ENCODE measurements around the gene AKAP6.
"Not testable (repeated sequence)": the region's sequence is repeated elsewhere in the genome, so short reads cannot be mapped to it uniquely, and the experiment has no call there.

The AKAP6 gene

DNA sequence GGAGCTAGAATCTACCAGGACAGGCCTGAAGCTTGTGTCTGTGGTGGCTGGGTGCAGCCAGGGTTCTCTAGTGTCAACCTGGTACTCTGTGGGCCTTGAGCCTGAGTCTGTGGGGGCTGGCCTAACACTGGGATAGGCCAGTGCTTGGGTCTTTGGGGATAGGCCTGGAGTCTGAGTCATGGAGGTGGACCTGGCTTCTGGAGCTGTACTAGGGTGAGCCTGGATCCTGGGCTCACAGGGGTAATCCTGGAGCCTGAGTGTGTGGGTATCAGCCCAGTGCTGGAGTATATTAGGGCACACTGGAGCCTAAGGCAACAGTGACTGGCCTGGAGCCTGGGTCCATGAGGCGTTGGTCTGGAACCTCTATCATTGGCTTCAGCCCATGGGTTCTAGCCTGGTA, 427.1 kb downstream of the AKAP6 start:
- no peak for DNase-seq (ENCODE audit: low read depth)

DNA sequence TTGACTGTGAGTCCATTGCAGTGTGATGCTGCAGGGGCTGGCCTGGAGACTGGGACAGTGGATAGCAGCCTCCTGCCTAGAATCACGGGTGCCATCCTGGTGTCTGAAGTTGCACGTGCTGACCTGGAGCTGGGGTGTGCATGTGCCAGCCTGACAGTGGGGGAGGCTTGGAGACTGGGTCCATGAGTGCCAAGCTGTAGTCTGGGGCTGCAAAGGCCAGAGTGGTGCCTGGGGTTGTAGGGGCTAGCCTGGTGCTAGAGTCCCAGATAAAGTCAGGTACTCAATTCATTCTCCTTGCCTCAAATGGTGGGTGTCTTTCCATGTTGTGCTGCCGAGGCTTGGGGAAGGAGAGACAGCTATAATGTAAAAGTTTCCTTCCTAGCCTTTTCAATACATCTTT, 427.7 kb downstream of the AKAP6 start:
- DNase-seq (ENCODE audit: low read depth) = no peak

DNA sequence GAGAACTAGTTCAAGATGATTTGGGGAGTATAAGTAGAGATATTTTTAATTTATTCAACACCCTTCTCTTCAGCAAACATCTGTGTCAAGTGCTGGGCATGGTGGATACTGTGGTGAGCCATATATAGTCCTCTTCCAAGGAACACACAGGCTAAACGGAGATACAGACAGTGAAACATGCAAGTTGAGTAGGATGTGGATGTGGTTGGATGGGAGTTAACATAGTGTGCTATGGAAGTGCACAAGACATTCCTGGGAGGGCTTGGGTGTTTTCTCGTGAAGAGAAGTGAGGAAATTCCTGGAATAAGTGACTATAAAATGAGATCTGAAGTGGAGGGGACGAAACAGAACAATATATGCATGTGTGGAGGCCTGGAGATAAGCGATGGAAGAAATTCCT, 428.5 kb downstream of the AKAP6 start:
- DNase-seq (ENCODE audit: low read depth) = no peak

DNA sequence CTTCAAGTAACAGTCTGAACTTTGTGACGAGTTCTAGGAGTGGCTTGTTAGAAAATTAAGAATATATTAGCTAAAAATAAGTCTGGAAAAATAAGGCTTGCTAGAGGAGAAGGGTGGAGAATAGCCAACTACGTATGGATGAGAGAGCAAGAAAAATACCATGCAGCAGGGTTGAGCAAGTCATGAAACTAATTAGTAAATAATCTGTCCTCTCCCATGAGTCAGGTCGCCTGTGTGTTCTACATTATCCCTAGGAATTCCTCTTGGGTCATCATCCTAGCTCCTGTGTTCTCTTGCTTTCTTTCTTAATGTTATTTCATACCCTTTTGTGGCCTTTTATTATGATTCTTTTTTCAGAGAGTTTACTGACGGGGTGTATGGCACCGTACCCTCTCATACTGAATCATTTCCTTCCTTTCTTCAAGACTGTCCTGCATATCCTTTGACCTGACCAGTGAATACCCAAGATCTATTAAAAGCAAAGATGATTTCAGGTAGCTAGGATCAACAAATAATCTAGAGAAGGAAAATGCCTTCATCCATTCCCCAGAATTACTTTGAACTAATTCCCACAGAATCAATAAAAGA, 432.4 kb downstream of the AKAP6 start:
- peak; percentile 84 for DNase-seq (ENCODE audit: low read depth)

DNA sequence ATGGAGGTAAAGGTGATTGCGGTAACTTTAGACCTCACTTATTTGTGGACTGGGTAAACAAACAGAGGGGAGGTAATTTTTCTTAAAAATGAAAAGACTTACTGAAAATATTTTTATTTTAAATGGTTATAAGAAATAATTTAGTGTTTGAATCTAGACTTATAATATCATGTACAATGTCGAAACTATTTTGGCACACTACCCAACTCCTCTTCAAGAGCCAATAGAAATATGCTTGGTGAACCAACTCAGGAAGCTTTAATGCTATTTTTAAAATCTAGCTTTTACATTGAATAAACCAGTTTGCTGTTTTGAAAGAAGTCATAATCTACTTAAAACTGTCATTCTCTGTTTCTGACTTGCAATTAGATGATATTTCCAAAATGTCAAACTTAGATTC, 433.8 kb downstream of the AKAP6 start:
- DNase-seq (ENCODE audit: low read depth) = peak; percentile 70

DNA sequence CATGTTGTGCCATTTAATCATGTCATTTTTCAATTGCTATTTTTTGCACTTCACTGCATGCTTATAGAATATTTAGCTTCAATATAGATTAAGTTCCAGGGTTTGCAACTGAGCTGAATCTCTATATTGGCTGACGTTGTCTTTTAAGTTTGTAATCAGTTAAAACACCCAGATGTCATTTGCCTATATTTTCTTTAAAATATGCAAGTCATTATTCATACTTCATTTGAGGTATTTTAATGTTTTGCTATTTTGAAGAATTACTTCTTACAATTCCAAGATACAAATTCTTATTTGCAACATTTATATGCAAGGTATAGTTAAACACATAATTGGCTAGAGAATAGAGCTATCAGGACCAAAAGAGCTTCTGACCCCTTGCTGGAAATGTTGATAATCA, 434.6 kb downstream of the AKAP6 start:
- DNase-seq (ENCODE audit: low read depth) = no peak

DNA sequence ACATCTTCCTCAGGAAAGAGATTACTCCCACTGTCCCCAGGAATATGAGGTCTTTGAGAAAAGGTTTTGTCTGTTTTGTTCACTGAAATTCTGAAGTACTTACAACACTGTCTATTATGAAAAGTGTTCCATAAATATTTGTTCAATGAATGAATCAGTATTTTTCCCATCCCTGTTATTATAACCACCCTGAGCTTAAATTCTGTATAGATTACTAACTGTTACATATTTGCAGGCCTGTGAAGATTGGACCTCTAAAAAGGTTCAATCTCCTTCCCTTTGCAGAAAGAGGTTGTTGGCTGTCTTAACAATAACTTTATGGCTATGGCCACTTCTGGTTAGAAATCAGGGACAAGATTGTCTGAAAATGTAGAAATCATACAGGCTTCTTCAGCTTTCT, 435.0 kb downstream of the AKAP6 start:
- peak; percentile 28 for DNase-seq (ENCODE audit: low read depth)

DNA sequence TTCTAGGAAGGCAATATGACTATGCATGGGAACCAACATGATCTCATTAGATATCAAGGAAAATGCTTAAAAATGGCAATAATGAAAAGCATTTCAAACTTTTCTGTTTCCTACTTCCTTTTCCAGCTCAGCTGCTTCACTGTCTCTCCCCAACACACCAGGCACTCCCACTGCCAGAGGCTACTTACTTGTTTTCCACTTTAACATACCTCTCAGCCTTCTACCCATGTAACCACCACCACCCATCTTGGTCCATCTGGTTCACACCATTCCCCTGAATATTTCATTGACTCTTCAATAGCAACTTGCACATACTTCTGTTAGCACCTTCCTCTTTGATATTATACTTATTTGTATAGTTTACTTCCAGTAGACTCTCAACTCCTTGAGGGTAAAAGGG, 441.3 kb downstream of the AKAP6 start:
- DNase-seq (ENCODE audit: low read depth) = no peak

DNA sequence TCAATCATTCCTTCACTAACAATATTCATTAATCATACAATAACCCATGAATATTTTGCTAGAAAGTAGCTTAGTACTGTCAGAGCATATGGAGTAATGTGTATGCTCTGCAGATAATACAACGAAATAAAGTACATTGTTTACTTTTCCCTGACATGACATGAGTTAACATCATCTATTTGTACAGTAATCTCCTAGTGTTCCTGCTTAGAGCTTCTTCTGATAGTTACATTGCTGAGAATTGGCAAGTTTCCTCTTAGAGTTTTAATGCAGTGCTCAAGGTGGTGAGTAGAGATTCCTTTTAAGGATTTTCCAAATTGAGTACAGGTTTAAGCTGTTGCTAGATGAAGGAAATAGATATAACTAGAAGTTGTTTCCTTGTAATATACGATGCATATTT, 445.1 kb downstream of the AKAP6 start:
- DNase-seq (ENCODE audit: low read depth) = no peak

DNA sequence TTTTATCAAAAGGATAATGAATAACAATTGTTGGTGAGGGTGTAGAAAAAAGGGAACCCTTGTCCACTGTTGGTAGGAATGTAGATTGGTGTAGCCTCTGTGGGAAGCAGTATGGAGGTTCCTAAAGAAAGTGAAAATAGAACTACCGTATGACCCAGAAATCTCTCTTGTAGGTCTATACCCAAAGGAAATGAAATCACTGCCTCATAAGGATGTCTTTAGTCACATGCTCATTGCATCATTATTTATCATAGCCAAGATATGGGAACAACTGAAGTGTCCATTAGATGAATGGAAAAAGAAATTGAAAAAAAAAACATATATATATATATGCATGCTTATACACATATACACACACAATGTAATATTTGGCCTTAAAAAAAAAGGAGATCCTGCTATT, 450.7 kb downstream of the AKAP6 start:
- DNase-seq (ENCODE audit: low read depth) = no peak

DNA sequence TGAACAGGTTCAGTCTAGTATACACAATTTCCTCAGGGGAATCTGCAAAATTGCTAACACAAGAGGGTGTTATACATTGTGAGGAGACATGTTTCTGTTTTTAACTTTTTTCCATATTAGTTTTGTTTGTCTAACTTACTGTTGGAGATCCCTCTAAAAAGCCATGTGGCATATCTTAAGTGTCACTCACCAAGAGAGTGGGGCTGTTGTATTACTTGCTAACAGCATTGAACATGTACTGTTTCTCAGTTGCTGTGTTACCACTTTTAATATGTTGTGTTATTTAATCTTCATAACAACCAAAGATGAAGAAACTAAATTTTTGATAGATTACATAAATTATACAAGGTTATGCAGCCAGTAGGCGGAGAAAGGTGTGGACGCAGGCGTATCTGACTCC, 455.3 kb downstream of the AKAP6 start:
- no peak for DNase-seq (ENCODE audit: low read depth)

DNA sequence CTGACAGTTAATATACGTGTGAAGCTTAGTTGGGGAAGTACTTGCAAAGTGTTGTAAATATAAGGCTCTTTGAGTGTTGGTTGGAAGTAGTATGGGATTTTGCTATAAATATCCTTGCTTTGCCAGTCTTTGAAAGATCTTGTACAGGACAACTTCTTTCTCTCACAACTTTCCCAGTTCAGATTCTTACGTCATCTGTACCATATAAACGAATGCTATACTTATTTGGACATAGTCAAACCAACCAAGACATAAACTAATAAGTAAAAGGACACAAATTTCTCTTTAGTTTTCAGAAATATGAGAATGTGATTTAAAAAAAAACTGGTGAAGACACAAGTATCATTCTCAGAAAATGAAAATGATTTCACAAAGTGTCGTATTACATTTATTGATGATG, 456.5 kb downstream of the AKAP6 start:
- DNase-seq (ENCODE audit: low read depth) = no peak

DNA sequence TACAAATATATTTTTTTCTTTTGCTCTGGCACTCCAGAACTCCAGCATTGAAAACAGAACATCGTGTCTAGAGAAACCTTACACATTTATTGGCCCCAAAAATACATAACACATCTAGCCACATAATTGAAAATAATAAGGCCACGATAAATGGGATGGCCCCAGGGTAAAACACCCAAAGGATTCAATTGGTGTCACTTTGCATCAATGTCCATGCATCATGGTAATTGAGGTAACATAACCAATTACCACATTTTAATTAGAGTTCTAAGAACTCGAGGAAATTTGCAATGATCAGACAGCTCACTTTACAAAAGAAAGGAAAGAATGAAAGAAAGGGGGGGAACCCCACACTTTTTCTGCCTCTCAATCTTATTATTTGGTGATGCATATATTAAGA, 457.8 kb downstream of the AKAP6 start:
- DNase-seq (ENCODE audit: low read depth) = no peak

DNA sequence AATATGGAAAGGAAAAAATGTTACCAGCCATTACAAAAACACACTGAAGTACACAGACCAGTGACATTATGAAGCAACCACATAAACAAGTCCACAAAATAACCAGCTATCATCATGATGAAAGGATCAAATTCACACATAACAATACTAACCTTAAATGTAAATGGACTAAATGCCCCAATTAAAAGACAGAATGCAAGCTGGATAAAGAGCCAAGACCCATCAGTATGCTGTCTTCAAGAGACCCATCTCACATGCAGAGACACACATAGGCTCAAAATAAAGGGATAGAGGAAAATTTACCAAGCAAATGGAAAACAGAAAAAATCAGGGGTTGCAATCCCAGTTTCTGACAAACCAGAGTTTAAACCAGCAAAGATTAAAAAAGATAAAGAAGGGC, 463.9 kb downstream of the AKAP6 start:
- not testable (repeated sequence) for DNase-seq (ENCODE audit: low read depth)

DNA sequence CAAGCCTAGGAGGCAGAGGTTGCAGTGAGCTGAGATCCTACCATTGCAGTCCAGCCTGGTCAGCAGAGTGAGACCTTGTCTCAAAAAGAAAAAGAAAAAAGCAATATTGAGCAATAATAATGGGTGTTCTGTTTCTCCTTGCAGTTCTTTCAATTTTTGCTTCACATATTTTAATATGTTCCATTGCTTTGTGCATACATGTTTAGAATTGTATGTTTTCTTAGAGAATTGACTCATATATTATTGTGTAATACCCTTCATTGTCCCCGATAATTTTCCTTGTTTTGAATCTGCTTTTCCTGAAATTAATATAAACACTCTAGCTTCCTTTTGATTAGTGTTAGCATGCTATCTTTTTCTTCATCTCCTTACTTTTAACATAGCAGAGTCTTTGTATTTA, 471.2 kb downstream of the AKAP6 start:
- peak; percentile 37 for DNase-seq (ENCODE audit: low read depth)

DNA sequence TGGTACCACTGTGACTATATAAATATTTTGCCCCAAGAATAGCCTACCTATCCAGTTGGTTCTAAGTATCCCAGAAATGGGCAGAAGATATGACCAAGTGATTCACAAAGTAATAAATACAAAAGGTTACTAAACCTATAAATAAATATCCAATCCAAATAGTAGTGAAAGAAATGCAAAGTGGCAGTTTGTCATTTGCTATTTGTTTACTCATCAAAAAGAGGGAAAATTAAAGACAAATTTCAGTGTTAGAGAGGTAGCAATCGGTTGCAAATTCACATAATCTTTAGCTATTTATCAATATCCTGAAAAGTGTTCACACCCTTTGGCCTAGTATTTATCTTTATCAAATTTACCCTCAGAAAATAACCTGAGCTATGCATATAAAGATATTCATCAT, 473.2 kb downstream of the AKAP6 start:
- no peak for DNase-seq (ENCODE audit: low read depth)

DNA sequence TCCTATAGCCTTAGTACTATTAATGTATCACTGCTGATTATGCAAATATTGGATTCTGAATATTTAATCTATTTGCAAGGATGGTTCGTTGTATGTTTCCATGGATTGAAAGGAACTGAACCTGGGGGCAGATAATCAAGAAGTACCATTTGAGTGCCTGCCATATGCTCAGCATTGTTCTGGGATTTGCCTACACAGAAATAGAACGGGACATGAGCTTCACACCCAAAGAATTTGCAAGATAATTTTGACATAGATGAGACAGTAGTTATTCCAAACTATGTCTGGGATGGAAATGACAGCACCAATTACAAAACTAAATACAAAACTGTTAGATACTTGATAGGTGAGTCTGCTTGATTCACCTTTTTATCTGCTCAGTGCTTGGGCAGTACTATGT, 476.9 kb downstream of the AKAP6 start:
- no peak for DNase-seq (ENCODE audit: low read depth)

DNA sequence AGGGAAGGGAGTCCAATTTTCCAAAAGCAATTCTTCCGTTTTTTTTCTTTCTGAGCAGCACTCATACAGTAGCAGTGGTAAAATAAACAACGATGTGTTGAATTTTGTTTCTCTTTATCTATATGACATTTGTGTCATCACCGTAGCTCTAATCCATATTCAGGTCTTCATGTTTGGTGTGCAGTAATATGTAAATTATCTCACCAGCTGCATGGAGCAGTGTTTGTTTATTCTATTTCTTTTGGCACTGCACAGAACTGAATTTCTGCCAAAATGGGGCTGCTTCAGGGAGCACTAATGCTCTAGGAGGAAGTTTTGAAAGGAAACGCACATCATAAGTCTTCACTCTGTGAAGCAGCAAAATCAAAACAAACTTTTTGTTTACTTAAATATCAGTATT, 479.5 kb downstream of the AKAP6 start:
- peak; percentile 75 for DNase-seq (ENCODE audit: low read depth)

DNA sequence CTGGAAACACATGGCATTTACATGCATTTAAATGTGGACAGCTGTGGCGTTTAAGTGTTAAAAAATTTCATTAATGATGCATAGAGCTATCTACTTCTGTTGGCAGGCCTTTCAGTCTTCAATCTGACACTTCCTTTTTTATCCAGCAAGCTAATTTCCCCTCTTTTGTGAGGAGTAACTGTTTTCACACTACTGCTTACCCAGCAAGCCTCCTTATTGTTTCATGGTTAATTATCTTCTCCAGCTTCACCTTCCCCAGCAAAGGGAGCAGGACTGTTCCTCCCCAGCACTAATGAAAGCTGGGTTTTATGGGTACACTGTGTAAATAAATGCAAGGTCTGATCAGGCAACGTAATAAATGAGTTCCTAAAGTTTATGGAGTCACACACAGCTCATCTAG, 480.2 kb downstream of the AKAP6 start:
- DNase-seq (ENCODE audit: low read depth) = no peak

DNA sequence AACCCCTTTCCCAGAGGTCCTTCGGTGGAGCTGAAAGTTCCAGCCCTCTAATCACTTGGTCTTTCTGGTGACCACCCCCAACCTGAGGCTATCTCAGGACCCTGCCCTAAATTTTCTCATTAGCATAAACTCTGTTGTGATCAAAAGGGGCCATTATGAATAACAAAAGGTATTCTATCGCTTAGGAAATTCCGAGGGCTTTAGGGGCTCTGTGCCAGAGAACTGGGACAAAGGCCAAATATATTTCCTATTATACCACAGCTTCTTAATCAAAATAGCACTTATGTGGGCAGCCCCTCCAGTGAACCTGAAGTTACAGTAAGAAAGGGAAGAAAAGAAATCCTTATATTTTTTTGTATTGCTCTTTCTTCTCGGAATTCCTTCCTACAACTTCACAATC, 484.3 kb downstream of the AKAP6 start:
- DNase-seq (ENCODE audit: low read depth) = no peak

DNA sequence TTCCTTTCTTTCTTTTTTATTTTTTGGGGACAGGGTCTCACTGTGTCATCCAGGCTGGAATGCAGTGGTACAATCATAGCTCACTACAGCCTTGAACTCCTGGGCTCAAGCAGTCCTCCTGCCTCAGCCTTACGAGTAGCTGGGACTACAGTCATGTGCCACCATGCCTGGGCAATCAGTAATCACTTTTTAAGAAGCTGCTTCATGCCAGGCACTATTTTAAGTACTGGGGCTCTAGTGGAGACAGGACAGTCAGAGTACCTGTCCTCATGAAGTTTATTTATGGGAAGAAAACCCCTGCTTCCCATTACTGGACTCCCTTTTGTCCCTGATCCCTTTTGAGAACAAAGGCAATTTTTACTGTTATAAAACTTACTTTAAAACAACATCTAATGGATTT, 485.6 kb downstream of the AKAP6 start:
- DNase-seq (ENCODE audit: low read depth) = no peak

DNA sequence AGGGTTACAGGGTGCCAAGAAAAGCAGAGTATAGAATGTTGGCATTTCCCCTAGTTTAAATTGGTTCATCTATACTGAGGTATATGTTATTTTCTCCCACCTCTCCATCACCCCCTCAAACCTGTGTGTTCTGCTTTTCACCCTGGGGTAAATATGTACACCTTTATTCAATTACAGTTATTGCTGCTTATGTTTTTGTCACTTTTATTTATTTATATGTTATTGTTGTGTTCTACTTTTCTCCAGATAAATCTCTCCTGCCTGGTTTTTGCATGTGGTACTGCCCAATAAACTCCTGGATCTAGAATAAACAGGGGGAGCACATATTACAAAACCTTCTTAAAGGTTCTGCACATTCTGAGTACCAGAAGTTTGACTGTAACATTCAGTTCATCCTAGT, 487.5 kb downstream of the AKAP6 start:
- no peak for DNase-seq (ENCODE audit: low read depth)

DNA sequence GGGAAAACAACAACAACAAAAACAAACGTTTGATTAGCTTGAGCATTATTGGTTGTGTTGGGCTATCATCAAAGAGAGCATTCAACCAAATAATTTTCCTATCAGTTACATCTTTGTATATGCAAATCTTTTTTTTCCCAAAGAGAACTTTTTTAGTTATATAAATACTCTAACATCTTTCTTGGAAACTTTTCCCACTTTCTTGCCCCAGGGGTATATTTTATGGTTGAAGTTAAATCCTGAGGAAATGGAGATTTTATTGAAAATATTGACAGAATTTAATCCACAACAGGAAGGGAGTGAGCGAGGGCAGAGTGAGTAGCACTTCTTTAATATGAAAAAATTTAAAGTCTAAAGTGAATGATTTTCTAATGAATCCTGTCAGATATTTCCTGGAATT, 488.7 kb downstream of the AKAP6 start:
- DNase-seq (ENCODE audit: low read depth) = no peak

DNA sequence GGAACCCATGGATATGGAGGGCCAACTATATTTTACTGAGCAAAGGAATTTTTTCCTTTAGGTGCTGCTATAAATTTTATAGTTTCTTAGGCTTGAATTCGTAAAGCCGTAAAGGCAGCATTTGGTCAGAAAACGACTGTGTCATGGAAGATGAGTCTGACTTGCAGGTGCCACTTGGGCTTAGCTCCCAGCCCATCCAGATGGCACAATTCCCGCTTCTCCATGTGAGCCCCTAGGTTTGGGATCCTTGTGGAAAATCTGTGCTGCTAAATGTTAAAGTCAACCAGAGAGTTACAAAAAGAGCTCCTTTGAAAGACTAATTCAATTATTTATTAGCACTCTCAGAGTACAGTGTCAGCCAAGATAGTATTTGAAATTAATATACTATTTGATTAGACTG, 489.5 kb downstream of the AKAP6 start:
- DNase-seq (ENCODE audit: low read depth) = no peak

DNA sequence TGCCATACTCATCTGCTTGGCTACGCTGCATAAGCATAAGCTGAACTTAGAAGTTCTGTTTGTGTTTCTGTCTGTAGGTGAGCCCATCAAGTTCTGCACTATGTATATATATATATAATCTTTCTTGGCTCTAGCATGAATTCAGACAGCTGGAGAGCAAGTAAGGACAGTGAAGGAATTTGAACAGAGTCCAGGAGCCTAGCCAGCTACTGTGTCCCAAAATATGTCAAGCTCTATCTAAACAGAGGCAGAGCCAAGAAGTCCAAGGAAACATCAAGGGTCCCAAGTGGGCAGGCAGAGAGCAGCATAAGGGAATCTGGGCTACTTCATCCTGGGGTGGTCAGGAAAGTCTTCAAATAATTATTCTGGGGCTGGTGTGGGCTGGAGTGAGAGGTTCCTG, 491.1 kb downstream of the AKAP6 start:
- DNase-seq (ENCODE audit: low read depth) = peak; percentile 3
